Measurements from ENCODE around the gene WASHC4.

WASHC4 gene

GRCh38 chr12:105214670-105215375 lies 107.3 kb downstream of the WASHC4 start:
- DNase-seq: no peak

- DNase-seq: no peak
These were observed 110.9 kb downstream of the WASHC4 start for GRCh38 chr12:105218434-105218833.

Measured in activated T-cell treated with anti-CD3 and anti-CD28 coated beads, Interleukin-2, amount 50 U/mL, for 1 hour (primary cell).